Endothelial cell of umbilical vein (primary cell): ENCODE results near the gene SEMA3E. TPM values are rescaled to one million over a fixed set of nuclear protein-coding genes. Genes with fewer than 3 reads are reported as not detected.

Source experiments
- BruUV-seq: library from RNA; stranded (reverse); fragments of 400-500 nt; replicated peaks from 2 replicates; lab custom pipeline; 2021; lab: Mats Ljungman, UMichigan
- CTCF ChIA-PET: fragments of 300-600, 350-600 bp; sonication (Branson Sonifier 250); formaldehyde crosslinking; loops from one replicate; lab custom pipeline; 2021; ENCODE audit warnings: antibody characterized with exemption, inconsistent platforms; lab: Charles Lee
- POLR2A ChIA-PET: fragments of 300-600, 350-600 bp; sonication (Branson Sonifier 250); formaldehyde crosslinking; loops from one replicate; lab custom pipeline; 2021; ENCODE audit warnings: antibody characterized with exemption, inconsistent platforms; lab: Charles Lee
- DNase-seq: peaks from one replicate; pipeline ENCODE4 v3.0.0-alpha.2; 2011; ENCODE audit warnings: low read depth, low spot score
- FAIRE-seq: peaks from 2 replicates; lab custom pipeline; 2011; peaks lifted over from hg19 to GRCh38; lab: Jason Lieb, UNC
- H2AFZ ChIP-seq: 2 replicates; pipeline ENCODE4 v1.6.0; 2012; ENCODE audit warnings: low read depth, low read length, control low read depth, inconsistent platforms
- H3K27ac ChIP-seq: 2 replicates; pipeline ENCODE4 v1.5.1; 2011; ENCODE audit warnings: low read depth, mild to moderate bottlenecking, control low read depth, low read length, moderate library complexity; ENCODE audit not compliant: insufficient read depth
- H3K27me3 ChIP-seq, 2 experiments: 2 replicates each; pipeline versions ENCODE4 v1.6.0 to v1.6.1; 2011; ENCODE audit warnings: low read length in 2 of 2, mixed read lengths in 1 of 2; ENCODE audit not compliant: control insufficient read depth in 2 of 2, insufficient read depth in 2 of 2
- H3K36me3 ChIP-seq, 2 experiments: 2 replicates in 1 of 2; 3 replicates in 1 of 2; pipeline ENCODE4 v1.5.1; 2011; ENCODE audit warnings: low read length in 2 of 2, mild to moderate bottlenecking in 1 of 2, moderate library complexity in 1 of 2; ENCODE audit not compliant: control insufficient read depth in 2 of 2, insufficient read depth in 2 of 2; ENCODE audit errors: extremely low read depth in 1 of 2
- H3K4me1 ChIP-seq: 3 replicates; pipeline ENCODE4 v1.5.1; 2011; ENCODE audit warnings: mild to moderate bottlenecking, low read length; ENCODE audit not compliant: control insufficient read depth, insufficient read depth; ENCODE audit errors: extremely low read depth
- H3K4me2 ChIP-seq: 2 replicates; pipeline ENCODE4 v1.6.1; 2011; ENCODE audit warnings: low read length, control low read depth, mixed read lengths; ENCODE audit not compliant: insufficient read depth
- H3K4me3 ChIP-seq, 3 experiments: fragments of 200-600 bp in 1 of 3; sonication (generic), shearing (Covaris generic) in 1 of 3; replicated peaks in 1 of 3; 2 replicates each; pipeline ENCODE4 v1.5.1; 2011 to 2016; ENCODE audit warnings: control low read depth in 3 of 3, low read length in 3 of 3, mild to moderate bottlenecking in 2 of 3, inconsistent platforms in 1 of 3, low read depth in 1 of 3, moderate library complexity in 1 of 3; ENCODE audit not compliant: insufficient read depth in 1 of 3
- H3K79me2 ChIP-seq: 2 replicates; pipeline ENCODE4 v1.6.0; 2012; ENCODE audit warnings: low read length, inconsistent platforms; ENCODE audit not compliant: control insufficient read depth, insufficient read depth
- H3K9ac ChIP-seq: replicated peaks from 2 replicates; pipeline ENCODE3; 2011; ENCODE audit warnings: low read length, control low read depth; ENCODE audit not compliant: insufficient read depth; ENCODE audit errors: extremely low read depth
- H3K9me1 ChIP-seq: replicated peaks from 3 replicates; pipeline ENCODE4 v1.6.0; 2011; ENCODE audit warnings: mild to moderate bottlenecking, low read length; ENCODE audit not compliant: control insufficient read depth, insufficient read depth; ENCODE audit errors: extremely low read depth
- H3K9me3 ChIP-seq: replicated peaks from 2 replicates; pipeline ENCODE4 v1.5.1; 2012; ENCODE audit warnings: low read length, inconsistent platforms; ENCODE audit not compliant: control insufficient read depth, insufficient read depth
- H4K20me1 ChIP-seq: replicated peaks from 2 replicates; pipeline ENCODE3; 2011; ENCODE audit warnings: mild to moderate bottlenecking, low read length; ENCODE audit not compliant: control insufficient read depth, insufficient read depth; ENCODE audit errors: extremely low read depth
- EZH2 ChIP-seq: IDR thresholded peaks from 2 replicates; pipeline ENCODE4 v1.6.1; 2012; ENCODE audit warnings: borderline replicate concordance, low read depth, mild to moderate bottlenecking, moderate library complexity, low read length, inconsistent platforms; ENCODE audit not compliant: severe bottlenecking
- FOS ChIP-seq: IDR thresholded peaks from 2 replicates; pipeline ENCODE4 v1.6.1; 2011; ENCODE audit warnings: mild to moderate bottlenecking, low read length, moderate library complexity, borderline replicate concordance; ENCODE audit not compliant: insufficient read depth
- GATA2 ChIP-seq: IDR thresholded peaks from 2 replicates; pipeline ENCODE4 v1.7.0; 2011; ENCODE audit warnings: low read depth, mild to moderate bottlenecking, moderate library complexity, mixed read lengths, low read length; ENCODE audit not compliant: insufficient read length, insufficient read depth
- JUN ChIP-seq: IDR thresholded peaks from 2 replicates; pipeline ENCODE4 v1.6.1; 2011; ENCODE audit warnings: borderline replicate concordance, low read depth; ENCODE audit not compliant: insufficient read length, insufficient read depth
- MYC ChIP-seq: IDR thresholded peaks from one replicate; pipeline ENCODE4 v1.6.1; 2011; ENCODE audit warnings: mild to moderate bottlenecking, low read depth, low read length
- POLR2A ChIP-seq: IDR thresholded peaks from 2 replicates; pipeline ENCODE4 v1.6.1; 2012; ENCODE audit warnings: low read depth, mild to moderate bottlenecking, control low read depth, low read length
- POLR2AphosphoS5 ChIP-seq: IDR thresholded peaks from 2 replicates; pipeline ENCODE4 v1.6.1; 2012; ENCODE audit warnings: low read depth, mild to moderate bottlenecking, control low read depth, low read length, moderate library complexity; ENCODE audit not compliant: insufficient read depth
- dilution Hi-C: fragments of 300-500 bp; cut with MboI; formaldehyde crosslinking; loops from one replicate; pipeline ENCODE4 v1.15.0; 2019; ENCODE audit warnings: low sequenced_read_pairs; ENCODE audit not compliant: extremely low pct_ligation_motif_present
- intact Hi-C: fragments of 100-400 bp; cut with micrococcal nuclease; formaldehyde crosslinking; loops from one replicate; pipeline ENCODE4 v1.10.0; 2022
- polyA plus RNA-seq, 4 experiments: library from polyadenylated mRNA; depleted of rRNA in 3 of 4; stranded (reverse) in 3 of 4; unstranded in 1 of 4; fragments of >200 nt; gene quantifications; 2 replicates each; pipeline versions ENCODE4 v1.2.1 to v1.2.3, GENCODE V29; 2011 to 2012; ENCODE audit warnings: missing spikeins in 1 of 4
- total RNA-seq: library from RNA; stranded (reverse); gene quantifications from 2 replicates; pipeline ENCODE4 v1.2.3, GENCODE V29; 2021
- TF ChIP-seq, protein P1 (sequence below): IDR thresholded peaks from 2 replicates; pipeline ENCODE4 v1.6.1; 2011; ENCODE audit not compliant: insufficient read depth, insufficient read length
- TF ChIP-seq, protein P2 (sequence below), 2 donors: IDR thresholded peaks; 1 replicate in 1 of 2; 2 replicates in 1 of 2; pipeline ENCODE4 v1.5.1; 2011; ENCODE audit warnings: low read length in 2 of 2, mild to moderate bottlenecking in 2 of 2, moderate library complexity in 2 of 2, control low read depth in 1 of 2, inconsistent platforms in 1 of 2, low read depth in 1 of 2; ENCODE audit not compliant: insufficient read depth in 1 of 2; ENCODE audit errors: extremely low read depth in 1 of 2

SEMA3E gene
- total and polyA plus RNA-seq, 2 donors (not counting 3 experiments of a cell fraction or from before 2014, with no cell fraction given): not detected

- dilution Hi-C loops (no loop called here), intact Hi-C loops (no loop called here)
- H3K36me3 ChIP-seq: no peaks in the 10 kb centered on the region
- FAIRE-seq (no peak), DNase-seq (no peak)
- H3K9me1 ChIP-seq: no peaks in the 10 kb centered on the region
- no peaks in the 10 kb centered on the region for H3K4me1 ChIP-seq
- no peak for TF ChIP-seq GATA2
- no peak for TF ChIP-seq POLR2AphosphoS5
- no peak for TF ChIP-seq JUN
- TF ChIP-seq EZH2: no peak
- TF ChIP-seq, protein P1, sequence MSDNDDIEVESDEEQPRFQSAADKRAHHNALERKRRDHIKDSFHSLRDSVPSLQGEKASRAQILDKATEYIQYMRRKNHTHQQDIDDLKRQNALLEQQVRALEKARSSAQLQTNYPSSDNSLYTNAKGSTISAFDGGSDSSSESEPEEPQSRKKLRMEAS: no peak
- TF ChIP-seq FOS: no peak
- no peak for TF ChIP-seq MYC
- TF ChIP-seq, protein P2, sequence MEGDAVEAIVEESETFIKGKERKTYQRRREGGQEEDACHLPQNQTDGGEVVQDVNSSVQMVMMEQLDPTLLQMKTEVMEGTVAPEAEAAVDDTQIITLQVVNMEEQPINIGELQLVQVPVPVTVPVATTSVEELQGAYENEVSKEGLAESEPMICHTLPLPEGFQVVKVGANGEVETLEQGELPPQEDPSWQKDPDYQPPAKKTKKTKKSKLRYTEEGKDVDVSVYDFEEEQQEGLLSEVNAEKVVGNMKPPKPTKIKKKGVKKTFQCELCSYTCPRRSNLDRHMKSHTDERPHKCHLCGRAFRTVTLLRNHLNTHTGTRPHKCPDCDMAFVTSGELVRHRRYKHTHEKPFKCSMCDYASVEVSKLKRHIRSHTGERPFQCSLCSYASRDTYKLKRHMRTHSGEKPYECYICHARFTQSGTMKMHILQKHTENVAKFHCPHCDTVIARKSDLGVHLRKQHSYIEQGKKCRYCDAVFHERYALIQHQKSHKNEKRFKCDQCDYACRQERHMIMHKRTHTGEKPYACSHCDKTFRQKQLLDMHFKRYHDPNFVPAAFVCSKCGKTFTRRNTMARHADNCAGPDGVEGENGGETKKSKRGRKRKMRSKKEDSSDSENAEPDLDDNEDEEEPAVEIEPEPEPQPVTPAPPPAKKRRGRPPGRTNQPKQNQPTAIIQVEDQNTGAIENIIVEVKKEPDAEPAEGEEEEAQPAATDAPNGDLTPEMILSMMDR (IDR thresholded peaks at IDR 0.05; ENCODE audit: extremely low read depth in 1 of 2, insufficient read depth in 1 of 2, low read depth in 1 of 2, low read length in 2 of 2): no peak
- no peak for TF ChIP-seq POLR2A
- no peak overlapping the region for H3K4me2 ChIP-seq
- H3K79me2 ChIP-seq: no peaks in the 10 kb centered on the region
- H2AFZ ChIP-seq: no peak overlapping the region
- H3K9me3 ChIP-seq: no peaks in the 10 kb centered on the region
- no peaks in the 10 kb centered on the region for H4K20me1 ChIP-seq
- ChIA-PET POLR2A (no interaction called here), CTCF (no interaction called here)
- no peak overlapping the region for H3K27ac ChIP-seq
- peaks cover 1 to 6% of the 10 kb centered on the region in 2 experiments for H3K27me3 ChIP-seq
- H3K9ac ChIP-seq: no peak overlapping the region
- no TSS peak for BruUV-seq
- H3K4me3 ChIP-seq: no peak overlapping the region
These were observed 229.9 kb downstream of the SEMA3E start for GRCh38 chr7:83419013-83419412.
